ENCODE measurements around the gene NYNRIN. TPM values are rescaled to one million over a fixed set of nuclear protein-coding genes. Genes with fewer than 3 reads are reported as not detected.
"Not testable (repeated sequence)": the region's sequence is repeated elsewhere in the genome, so short reads cannot be mapped to it uniquely, and the experiment has no call there.

The NYNRIN gene
- total RNA-seq, 1 experiment from 2014 or later, result 0.27 TPM

- no peak for ATAC-seq
- Histone ChIP-seq H3K9me3 (ENCODE audit: control insufficient read depth in 1 of 2, insufficient read depth in 1 of 2, low read depth in 1 of 2, low read length in 2 of 2) (no peaks in the 10 kb centered on the region), H3K9me2 (ENCODE audit: insufficient read depth) (no peaks in the 10 kb centered on the region), H4K20me1 (ENCODE audit: insufficient read depth) (no peaks in the 10 kb centered on the region), H3K79me2 (ENCODE audit: insufficient read depth, low read length) (no peaks in the 10 kb centered on the region), H2AFZ (ENCODE audit: low read depth, low read length, poor library complexity, severe bottlenecking) (no peak overlapping the region), H3K36me3 (ENCODE audit: control insufficient read depth in 1 of 2, insufficient read depth in 2 of 2, low read length in 2 of 2) (no peaks in the 10 kb centered on the region), H3K4me1 (ENCODE audit: control insufficient read depth in 1 of 2, insufficient read depth in 2 of 2, low read length in 2 of 2) (peaks cover 4 to 9% of the 10 kb centered on the region in 2 experiments; a peak in 2 of 4 replicates), H3K9ac (ENCODE audit: low read length) (no peak overlapping the region), H3K4me2 (ENCODE audit: low read length) (no peak overlapping the region), H3K27me3 (ENCODE audit: insufficient read depth, low read length) (no peaks in the 10 kb centered on the region), H3K27ac (ENCODE audit: low read depth, low read length) (no peak overlapping the region), H3K4me3 (replicated peaks in 1 of 2; ENCODE audit: low read depth in 1 of 2, low read length in 2 of 2) (no peak overlapping the region)
- ChIA-PET CTCF (no interaction called here), RAD21 (ENCODE audit: low non-redundant PET in 1 of 2, low total read pairs in 2 of 2, uncharacterized antibody in 2 of 2, unreplicated experiment in 2 of 2) (no interaction called here), POLR2A (no interaction called here)
- BruUV-seq (replicated peaks), result no TSS peak
- intact Hi-C loops (cut with micrococcal nuclease), result no loop called here
- TF ChIP-seq JUND (IDR thresholded peaks at IDR 0.05), result no peak
- no peak for TF ChIP-seq CBX3 (IDR thresholded peaks at IDR 0.05; ENCODE audit: low read depth)
- no peak for TF ChIP-seq CEBPB (IDR thresholded peaks at IDR 0.05; ENCODE audit: low read depth)
- TF ChIP-seq ZBTB33 (IDR thresholded peaks at IDR 0.05; ENCODE audit: extremely low read depth, insufficient replicate concordance, low read length), result no peak
- no peak for TF ChIP-seq YY1 (IDR thresholded peaks at IDR 0.05; ENCODE audit: extremely low read depth, insufficient replicate concordance, low read depth, low read length)
- TF ChIP-seq ELF1 (IDR thresholded peaks at IDR 0.05; ENCODE audit: borderline replicate concordance, low read depth), result no peak
- no peak for TF ChIP-seq SIN3A (IDR thresholded peaks at IDR 0.05; ENCODE audit: low read depth)
- no peak for TF ChIP-seq EZH2 (IDR thresholded peaks at IDR 0.05)
- TF ChIP-seq MAX (IDR thresholded peaks at IDR 0.05), result no peak
- TF ChIP-seq REST (IDR thresholded peaks at IDR 0.05; ENCODE audit: low read depth), result no peak
- no peak for DNase-seq (ENCODE audit: low read depth, low spot score)
Observed at GRCh38 chr14:24387009-24387345, 11.8 kb upstream of the NYNRIN start.

- H3K27me3 ChIP-seq (ENCODE audit: insufficient read depth, low read length); ATAC-seq; H3K9me2 ChIP-seq (ENCODE audit: insufficient read depth); intact Hi-C loops (cut with micrococcal nuclease); H4K20me1 ChIP-seq (ENCODE audit: insufficient read depth); H3K9ac ChIP-seq (ENCODE audit: low read length); H3K27ac ChIP-seq (ENCODE audit: low read depth, low read length); H3K4me3 ChIP-seq (replicated peaks in 1 of 2; ENCODE audit: low read depth in 1 of 2, low read length in 2 of 2); H2AFZ ChIP-seq (ENCODE audit: low read depth, low read length, poor library complexity, severe bottlenecking); H3K4me2 ChIP-seq (ENCODE audit: low read length); H3K79me2 ChIP-seq (ENCODE audit: insufficient read depth, low read length); POLR2A ChIA-PET; BruUV-seq (replicated peaks); RAD21 ChIA-PET (ENCODE audit: low non-redundant PET in 1 of 2, low total read pairs in 2 of 2, uncharacterized antibody in 2 of 2, unreplicated experiment in 2 of 2); H3K36me3 ChIP-seq (ENCODE audit: control insufficient read depth in 1 of 2, insufficient read depth in 2 of 2, low read length in 2 of 2); H3K9me3 ChIP-seq (ENCODE audit: control insufficient read depth in 1 of 2, insufficient read depth in 1 of 2, low read depth in 1 of 2, low read length in 2 of 2); DNase-seq (ENCODE audit: low read depth, low spot score): not testable (repeated sequence)
- H3K4me1 ChIP-seq (ENCODE audit: control insufficient read depth in 1 of 2, insufficient read depth in 2 of 2, low read length in 2 of 2), result peaks cover 6 to 13% of the 10 kb centered on the region in 2 experiments
- CTCF ChIA-PET, result interaction anchor here (1.1 kb wide), 1 partner anchor 44 kb away, joined by 3 read pairs; no protein-coding TSS in a partner anchor
Observed at GRCh38 chr14:24387579-24387978, 11.2 kb upstream of the NYNRIN start.

Data from HCT116 (cell line).